GM10266 (cell line): ENCODE data around the gene CAMKMT.

Experiments used
- DNase-seq: peaks from one replicate; pipeline ENCODE4 v3.0.0; 2012; ENCODE audit errors: extremely low spot score
- CTCF ChIP-seq: IDR thresholded peaks from 2 replicates; pipeline ENCODE4 v1.5.1; 2012; ENCODE audit warnings: mild to moderate bottlenecking, low read depth; ENCODE audit not compliant: control insufficient read depth, insufficient read depth; ENCODE audit errors: missing control alignments

The CAMKMT gene

DNA sequence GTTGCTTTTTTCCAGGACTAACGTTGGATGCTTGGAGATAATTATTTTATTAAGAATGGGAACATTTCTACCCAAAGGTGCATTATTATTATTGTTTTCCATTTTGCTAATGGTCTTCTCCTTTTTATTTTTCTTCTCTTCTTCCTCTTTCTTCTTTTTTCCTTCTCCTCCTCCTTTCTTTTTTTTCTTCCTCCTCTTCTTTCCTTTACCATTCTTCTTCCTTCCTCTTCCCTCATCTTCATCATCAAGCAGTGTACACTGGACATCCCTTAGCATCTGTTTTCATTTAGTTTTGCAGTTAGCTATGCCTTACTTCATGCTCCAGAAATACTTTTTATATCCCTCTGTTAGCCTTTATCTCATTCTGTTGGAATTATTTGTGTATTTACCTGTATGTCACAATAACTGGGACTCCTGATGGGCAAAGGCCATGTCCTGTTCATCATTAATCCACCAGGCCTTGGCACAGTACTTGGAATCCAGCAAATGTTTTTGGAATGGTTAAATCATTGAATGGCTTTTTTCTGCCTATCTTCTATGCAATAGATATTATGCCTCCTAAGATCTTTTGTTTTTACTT lies 162.7 kb downstream of the CAMKMT start:
- no peak for TF ChIP-seq CTCF
- DNase-seq, result no peak

GRCh38 chr2:44526352-44526751 lies 164.6 kb downstream of the CAMKMT start:
- TF ChIP-seq CTCF, result no peak
- no peak for DNase-seq

DNA sequence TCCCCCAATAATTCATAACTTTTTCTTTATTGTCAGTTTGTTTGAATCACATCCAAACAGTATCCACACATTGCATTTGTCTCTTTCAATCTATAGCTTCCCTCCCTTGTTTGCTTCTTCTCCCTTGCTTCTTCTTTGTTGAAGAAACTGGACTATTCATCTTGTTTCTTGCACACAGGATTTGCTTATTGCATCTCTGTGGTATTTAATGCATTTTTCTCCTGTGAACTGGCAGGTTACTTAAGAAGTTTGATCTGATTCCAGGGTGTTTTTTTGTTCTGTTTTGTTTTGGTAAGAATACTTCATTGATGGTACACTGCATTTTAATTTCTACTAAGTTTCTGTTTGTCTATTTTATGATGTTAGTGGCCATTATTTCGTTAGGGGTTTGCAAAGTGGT lies 166.8 kb downstream of the CAMKMT start:
- TF ChIP-seq CTCF, result no peak
- no peak for DNase-seq

GRCh38 chr2:44529448-44529847 lies 167.7 kb downstream of the CAMKMT start:
- no peak for TF ChIP-seq CTCF
- DNase-seq, result no peak

DNA sequence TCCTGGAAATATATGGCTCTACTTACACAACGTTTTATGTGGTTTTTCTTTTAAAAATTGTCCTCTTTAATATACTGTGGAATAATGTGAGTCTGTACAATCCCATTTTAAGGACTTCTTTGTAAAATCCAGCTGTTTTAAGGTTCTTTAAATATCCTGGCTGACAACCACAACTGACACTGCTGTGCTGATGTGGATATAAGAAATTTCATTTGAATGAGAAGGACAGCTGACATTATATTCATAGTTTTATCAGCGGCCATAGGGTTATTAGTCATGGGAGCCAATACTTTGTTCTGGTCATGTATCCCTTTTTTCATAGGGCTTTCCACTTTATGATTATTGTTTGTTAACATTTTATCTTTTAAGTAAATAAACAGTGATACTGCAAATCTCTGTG lies 169.5 kb downstream of the CAMKMT start:
- no peak for TF ChIP-seq CTCF
- DNase-seq, result no peak

DNA sequence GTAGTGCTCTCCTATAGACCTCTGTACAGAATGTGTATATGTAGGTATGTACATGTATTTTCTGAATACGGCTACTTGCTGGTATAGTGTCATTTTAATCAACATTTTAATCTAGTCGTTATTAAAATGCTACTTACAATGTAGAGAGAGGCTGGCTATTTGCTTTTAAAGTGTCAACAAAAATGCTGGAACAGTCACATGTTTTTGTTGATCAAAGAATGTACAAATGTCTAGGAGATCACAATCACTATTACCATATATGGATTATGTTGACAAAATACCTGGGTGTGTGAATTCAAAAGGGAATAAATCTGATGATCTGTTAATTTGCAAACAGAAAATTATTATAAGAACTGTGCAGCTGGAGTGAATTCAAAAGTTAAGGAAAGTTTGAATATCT lies 170.3 kb downstream of the CAMKMT start:
- no peak for TF ChIP-seq CTCF
- DNase-seq, result no peak

GRCh38 chr2:44533508-44533907 lies 171.8 kb downstream of the CAMKMT start:
- TF ChIP-seq CTCF, result no peak
- DNase-seq, result no peak

GRCh38 chr2:44535376-44535775 lies 173.6 kb downstream of the CAMKMT start:
- DNase-seq, result no peak
- TF ChIP-seq CTCF, result no peak
